Activated CD8-positive, alpha-beta memory T cell treated with anti-CD3 and anti-CD28 coated beads for 48 hours (primary cell): ENCODE data around the gene AUH.
"Not testable (repeated sequence)": the region's sequence is repeated elsewhere in the genome, so short reads cannot be mapped to it uniquely, and the experiment has no call there.

Experiments
- DNase-seq, 3 experiments: peaks; one replicate each; pipeline ENCODE4 v3.0.0-alpha.2; 2020; ENCODE audit warnings: low read depth in 2 of 3, low spot score in 2 of 3

Gene AUH, protein sequence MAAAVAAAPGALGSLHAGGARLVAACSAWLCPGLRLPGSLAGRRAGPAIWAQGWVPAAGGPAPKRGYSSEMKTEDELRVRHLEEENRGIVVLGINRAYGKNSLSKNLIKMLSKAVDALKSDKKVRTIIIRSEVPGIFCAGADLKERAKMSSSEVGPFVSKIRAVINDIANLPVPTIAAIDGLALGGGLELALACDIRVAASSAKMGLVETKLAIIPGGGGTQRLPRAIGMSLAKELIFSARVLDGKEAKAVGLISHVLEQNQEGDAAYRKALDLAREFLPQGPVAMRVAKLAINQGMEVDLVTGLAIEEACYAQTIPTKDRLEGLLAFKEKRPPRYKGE

DNA sequence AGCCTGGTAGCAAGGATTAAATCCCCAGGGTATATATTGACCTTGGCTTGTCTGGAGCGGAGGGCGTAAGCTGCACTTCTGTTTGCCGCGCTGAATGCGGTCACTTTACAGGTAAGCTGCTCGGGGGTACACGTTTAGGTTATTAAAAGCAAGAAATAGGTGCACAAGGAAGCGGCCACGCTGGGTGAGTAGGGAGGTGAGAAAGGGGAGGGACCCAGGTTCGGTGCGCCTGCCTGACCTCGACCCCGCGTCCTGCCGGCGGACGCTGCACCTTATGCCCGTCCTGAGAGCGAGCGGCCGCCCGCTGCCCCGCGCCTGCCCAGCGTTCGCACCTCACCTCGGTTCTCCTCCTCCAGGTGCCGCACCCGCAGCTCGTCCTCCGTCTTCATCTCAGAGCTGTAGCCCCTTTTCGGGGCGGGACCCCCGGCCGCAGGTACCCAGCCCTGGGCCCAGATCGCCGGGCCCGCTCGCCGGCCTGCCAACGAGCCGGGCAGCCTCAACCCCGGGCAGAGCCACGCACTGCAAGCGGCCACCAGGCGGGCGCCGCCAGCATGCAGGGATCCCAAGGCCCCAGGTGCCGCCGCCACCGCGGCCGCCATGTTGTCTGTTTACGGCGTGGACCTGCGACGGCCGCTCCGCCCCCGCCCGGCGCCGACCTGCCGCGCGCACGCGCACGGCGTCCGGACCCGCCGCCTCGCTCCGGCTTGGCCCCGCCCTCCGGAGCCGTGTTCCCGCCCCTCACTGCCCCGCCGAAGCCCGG lies at the start of gene AUH:
TSS of gene AUH (minus strand) at position 628 of the 760 bp plus-strand sequence. CDS start at position 599, 29 bp downstream.
- DNase-seq = peak; percentile 64 to 82 (median 77)

DNA sequence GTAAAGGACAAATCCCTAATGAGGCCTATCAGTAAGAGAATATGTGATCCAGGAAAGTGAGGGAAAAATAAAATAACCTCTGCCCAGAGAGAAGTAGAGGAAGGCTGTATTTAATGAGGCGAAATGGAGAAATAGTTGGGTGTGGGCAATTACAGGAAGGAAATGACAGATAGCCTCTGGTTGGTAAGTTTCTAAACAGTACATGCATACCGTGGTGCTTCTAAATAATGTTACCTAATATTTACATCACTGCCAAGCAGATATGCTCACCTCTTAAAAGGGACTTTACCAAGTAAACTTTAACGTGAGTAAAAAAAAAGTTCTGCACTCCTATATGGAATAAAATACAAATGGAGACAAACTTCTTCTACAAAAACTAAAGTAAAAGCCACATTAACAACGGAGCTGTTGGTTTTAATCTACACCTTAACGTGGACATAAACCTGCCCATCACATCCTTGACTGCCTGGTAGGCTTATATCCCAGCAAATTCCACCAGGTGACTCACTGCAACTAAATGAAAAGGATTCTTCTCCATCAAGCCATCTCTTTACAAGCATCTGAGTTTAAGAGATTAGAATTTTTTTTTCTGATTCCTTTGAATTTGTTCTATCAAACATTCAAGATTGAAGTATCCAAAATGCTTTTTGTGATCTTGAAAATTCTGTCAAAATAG lies 49.5 kb upstream of the AUH start:
- no peak for DNase-seq

DNA sequence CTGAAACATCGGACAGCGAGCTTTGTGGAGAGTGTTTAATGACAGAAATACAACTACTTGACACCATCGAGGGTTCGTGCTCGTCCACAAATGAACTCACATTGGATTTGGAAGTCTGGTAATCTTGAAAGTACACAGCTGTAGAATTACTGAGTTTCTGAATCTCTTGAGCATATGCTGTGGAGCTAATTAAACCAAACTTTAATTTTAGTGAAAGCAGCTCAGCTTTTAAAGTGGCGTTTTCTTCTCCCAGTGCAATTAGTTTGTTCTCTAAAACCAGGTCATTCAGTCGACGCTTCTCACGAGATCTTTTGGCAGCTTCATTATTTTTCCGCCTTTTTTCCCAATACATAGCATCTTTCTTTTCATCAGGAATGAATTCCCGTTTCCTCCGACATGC lies 48.4 kb upstream of the AUH start:
- no peak for DNase-seq

DNA sequence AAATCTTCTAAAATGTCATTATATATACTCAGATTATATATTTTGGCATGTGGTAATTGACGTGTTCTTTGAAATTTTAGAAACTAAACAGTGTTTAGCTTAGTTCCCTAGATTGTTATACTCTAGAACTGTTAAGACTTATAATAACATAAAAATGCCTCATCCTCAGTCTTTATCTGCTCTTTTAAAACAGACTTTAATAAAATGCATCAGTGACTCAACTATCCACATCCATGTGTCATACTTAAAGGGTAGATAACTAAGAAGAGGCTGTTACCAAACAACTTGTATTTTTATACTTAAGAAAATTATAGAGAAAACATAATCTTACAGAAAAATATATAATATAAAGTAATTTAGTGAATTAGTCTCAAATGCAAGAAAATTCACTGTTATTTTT lies 46.8 kb upstream of the AUH start:
- no peak for DNase-seq

DNA sequence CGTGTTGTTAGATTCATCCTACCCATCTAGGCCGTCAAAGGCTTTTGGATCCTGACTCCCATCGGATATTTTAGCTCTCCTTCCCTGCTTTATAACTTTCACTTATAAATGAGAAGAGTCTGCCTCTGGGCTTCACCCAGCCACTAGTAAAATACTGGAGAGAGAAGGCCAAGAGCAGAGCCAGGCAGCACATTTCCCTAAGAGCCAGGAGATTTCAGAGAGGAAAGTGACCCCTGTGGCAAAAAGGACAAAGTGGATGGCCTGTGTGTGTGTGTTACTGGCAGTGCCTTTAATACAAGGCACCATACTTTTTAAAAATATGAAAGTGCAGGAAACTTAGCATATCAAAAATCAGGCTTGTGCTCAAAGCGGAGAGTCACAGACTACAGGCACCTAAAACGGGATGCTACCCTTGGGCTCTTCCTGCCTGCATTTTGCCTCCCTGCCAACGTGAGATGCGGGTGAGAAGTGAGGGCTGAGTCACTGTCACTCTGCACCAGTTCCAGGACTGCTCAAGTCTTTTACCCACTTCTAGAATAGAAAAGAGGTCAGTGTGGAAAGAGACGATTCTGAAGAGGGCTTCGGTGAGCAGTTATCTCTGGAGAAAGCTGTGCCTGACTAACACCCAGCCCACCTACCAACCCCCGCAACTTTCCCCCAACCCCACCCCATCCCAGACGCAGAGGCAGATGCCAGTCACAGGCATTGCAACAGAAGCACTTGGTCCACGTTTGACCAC lies 46.0 kb upstream of the AUH start:
- no peak for DNase-seq

DNA sequence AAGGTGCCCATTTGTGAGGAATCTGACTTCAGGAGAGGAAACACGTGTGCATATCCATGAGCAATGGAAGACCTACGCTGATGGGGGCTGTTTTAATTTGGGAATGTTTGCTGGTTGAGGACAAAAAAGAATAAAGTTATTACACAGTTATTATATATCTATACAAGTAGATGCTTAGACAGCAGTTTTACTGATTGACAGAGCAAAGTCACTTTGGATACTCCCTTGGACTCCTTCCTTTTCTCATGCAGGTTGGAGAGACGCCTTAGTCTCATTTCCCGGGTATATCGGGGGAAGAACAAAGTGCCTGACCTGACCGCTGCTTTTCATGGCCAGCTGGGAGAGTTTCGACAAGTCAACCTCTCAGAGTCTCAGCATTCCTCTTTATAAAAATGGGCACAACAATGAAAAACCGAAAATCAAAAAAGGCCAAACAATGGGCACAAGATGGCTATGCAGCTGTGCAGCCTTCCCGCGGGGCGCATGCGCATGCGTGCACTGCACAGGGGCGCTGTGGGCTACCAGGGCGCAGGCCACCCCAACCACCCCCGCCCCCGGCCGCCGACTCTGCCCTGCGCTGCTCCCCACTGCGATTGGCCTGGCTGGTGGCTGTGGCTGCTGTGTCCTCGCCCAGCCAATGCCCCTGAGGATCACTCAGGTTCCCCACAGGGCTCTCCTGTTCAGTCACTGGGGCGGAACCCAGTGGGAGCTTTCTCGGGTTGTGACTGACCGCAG lies 43.8 kb upstream of the AUH start:
- DNase-seq = no peak

DNA sequence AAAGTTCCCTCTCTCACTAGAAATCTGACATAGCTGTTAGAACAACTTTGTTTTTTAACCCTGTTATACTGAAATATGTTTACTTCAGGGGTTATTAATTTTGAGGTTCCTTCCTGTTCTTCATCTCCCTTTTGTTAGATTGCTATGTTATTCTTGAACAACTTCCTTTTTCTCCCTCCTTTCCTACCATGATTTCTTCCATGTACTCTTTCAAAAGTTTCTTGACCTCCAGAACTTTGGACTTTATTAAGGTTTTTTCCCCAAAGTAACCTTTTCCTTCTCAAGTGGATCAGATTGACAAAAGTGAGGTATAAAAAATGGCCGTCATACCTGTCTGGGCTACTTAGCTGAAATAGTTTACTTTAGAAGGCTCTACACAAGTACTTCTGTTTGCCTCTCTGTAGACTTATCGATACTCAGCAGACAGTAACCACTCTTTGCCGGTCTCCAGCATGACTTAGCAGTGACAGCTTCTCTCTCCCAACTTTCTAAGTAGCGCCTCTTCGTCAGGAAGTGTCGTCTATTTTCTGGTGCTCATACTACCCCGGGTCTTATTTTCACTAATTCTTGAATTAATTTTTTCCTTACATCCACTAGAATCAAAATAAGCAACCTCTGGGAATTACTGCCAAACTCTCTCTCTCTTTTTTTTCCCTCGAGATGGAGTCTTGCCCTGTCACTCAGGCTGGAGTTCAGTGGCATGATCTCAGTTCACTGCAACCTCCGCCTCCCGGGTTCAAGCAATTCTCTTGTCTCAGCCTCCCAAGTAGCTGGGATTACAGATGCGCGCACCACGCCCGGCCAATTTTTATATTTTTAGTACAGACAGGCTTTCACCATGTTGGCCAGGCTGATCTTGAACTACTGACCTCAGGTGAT lies 42.2 kb upstream of the AUH start:
- DNase-seq = no peak

DNA sequence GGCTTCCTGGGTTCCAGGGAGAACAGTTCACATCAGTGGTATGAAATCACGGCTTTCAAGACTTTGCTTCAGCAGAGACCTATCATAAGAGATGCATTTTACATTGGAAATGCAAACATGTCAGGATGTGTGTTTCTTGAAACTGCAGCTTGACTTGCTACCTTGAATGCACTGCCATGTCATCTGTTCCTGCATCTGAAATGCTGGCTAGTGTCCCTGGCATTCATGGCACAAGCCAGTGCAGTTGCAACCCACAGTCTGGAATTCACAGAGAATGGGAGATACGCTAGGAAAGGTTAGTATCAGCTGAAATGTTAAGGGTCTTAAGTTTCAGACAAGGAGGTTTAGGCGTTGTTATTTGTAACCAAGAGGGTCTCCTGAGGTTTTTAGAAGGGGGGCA lies 37.2 kb upstream of the AUH start:
- DNase-seq = no peak

DNA sequence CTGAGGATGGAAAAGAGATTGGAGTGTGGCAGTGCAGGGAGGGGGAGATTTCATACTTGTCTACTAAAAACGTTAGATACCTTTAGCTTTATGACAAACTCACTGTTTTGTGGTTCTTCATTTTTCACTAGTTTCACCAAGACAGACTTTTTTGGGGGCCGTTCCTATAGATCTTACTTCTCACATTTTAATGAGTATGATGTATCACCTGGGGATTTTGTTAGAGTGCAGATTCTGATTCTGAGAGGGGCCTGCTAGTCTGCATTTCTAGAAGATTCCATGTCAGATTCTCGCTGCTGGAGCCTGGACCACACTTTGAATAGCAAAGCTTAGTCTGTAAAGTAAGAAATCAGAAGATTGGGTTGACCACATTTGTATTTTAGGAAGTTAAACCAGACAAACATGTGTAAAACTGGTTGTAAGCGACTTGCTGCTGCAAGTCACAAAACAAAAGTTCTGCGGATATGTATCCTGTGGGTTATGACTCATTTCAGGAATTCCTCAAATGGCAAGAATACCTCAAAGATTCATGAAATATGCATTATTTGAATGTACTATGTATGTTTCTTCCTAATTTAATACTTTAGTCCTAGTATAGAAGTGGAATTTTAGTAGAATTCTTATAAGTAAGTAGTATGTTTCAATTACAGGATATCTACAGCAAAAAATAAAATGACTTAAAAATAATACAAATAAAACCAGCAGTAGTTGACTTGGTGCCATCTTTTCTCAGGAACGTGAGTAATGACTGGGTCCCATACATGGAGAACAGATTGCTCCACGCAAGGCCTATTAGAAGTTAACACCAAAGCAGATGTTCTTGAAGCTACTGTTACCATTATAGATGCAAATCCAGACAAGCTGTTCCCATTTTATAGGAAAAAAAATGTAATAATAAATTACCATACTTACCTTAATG lies 34.1 kb upstream of the AUH start:
- no peak for DNase-seq

DNA sequence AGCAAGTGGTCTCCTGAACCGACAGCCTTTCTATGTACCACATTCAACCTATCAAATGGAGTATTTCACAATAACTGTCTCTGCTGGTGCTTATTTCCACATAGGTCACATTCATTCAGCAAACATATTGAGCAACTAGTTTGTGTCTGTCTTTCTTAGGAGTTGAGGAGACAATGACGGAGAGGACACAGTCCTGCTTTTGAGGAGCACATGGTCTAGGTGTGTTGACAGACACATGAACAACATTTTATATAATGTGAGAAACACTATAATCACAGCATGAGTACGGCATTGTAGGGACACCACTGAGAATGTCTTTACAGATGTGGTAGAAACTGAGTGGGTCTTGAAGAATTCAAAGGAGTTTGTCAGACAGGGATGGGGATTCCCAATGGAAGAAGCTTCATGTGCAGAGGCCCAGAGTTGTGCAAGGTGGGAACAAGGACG lies 33.4 kb upstream of the AUH start:
- DNase-seq = no peak

DNA sequence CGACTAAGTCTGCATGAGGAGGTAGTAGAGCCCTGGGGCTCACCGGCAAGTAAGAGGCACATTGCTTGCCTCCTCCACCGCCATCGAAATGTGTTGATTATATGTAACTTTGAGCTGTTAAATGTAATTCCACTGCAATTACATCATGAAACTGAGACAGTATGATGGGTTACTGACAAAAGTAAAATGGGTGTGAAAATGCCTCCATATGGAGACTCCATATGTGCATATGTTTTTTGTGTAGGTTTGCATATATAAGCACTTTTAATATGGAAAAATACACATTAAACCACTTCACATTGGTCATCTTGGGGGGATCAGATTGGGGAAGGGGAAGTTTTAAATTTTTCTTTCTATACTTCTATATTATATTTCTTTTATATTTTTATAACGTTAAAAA lies 32.1 kb upstream of the AUH start:
- no peak for DNase-seq

DNA sequence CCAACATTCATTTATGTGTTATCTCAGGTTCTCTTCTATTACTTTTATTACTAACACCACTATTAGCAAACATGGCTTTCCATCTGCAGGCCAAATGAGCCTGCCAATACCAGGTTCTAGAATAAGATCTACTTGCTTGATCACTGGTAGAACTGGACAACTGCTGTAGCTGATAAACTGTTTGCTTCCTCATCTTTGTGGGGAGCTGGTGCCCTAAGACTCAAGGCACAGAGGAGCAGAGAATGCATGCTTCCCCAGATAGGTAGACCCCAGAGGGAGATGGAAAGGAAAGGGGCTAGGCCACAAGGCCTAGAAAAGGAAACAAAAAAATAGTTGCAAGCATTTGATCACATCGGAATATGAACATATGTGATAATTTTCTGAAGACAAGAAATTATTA lies 30.7 kb upstream of the AUH start:
- no peak for DNase-seq

DNA sequence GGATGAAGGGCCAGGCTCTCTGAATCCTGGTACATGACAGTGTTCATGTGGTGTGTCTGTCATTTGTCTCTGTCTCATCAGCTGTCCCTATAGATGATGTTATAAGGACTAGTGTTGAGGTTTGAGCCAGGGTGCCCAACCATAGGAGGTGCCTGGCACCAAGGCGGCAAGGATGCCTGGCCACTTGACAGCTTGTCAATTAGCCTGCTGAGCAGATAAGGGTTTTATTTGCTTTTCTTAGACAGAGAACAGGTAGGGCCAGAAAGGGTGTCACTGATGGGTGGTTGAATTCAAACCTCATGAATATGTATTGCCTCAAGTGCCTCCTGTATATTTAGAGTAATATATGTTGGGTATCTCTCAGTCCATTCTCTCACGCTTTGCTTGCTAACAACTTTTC lies 30.1 kb upstream of the AUH start:
- DNase-seq = no peak

DNA sequence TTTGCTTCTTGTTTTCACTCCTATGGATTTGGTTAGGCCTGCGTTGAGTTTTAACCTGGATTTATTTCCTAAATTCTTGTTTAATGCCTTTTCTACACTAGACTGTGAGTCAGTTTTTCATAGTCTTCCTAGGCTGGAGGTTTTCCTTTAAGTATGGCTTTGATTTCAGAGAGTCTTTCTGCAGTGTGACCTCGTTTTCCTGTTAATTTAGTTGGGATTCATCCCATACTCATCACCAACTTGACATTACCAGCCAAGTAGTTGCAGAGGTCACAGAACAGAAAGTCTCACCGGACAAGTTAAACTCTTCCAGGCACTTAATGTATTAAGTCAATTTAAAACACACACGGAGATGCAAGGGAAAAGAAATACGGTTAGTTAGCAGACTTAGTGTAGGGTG lies 29.7 kb upstream of the AUH start:
- DNase-seq = no peak

DNA sequence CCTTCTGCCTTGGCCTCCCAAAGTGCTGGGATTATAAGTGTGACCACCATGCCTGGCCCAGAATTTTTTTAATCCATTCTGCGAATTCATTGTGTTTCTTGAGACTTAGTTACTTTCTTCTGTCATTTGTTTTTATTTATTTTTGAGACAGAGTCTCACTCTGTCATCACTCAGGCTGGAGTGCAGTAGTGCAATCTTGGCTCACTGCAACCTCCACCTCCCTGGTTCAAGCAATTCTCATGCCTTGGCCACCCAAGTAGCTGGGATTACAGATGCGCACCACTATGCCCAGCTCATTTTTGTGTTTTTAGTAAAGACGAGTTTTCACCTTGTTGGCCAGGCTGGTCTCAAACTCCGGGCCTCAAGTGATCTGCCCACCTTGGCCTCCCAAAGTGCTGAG lies 28.0 kb upstream of the AUH start:
- not testable (repeated sequence) for DNase-seq

DNA sequence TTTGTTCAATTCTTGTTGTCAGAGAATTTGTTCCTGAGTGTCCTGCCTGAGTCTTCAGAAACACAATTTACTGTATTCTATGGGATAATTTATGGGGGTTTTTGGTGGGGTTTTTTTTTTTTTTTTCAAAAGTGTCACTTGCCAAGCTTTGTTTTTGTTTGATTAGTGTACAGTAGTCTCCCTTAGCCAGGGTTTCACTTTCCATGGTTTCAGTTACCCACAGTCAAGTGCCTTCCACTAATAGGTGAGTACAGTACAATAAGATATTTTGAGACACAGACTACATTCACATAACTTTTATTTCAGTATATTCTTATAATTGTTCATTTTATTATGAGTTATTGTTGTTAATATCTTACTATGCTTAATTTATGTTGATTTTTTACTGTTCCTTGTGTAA lies 25.0 kb upstream of the AUH start:
- DNase-seq = no peak

DNA sequence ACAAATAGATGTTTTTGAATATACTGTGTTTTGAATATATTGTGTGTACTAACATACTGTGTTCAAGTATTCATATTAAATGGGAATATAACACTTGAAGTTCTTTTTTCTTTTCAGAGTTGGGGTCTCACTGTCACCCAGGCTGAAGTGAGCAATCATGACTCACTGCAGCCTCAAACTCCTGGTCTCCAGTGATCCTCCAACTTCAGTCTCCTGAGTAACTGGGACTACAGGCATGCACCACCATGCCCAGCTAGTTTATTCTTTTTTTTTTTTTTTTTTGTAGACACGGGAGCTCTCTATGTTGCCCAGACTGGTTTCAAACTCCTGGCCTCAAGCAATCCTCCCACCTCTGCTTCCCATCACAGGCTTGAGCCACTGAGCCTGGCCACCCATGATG lies 23.2 kb upstream of the AUH start:
- no peak for DNase-seq

DNA sequence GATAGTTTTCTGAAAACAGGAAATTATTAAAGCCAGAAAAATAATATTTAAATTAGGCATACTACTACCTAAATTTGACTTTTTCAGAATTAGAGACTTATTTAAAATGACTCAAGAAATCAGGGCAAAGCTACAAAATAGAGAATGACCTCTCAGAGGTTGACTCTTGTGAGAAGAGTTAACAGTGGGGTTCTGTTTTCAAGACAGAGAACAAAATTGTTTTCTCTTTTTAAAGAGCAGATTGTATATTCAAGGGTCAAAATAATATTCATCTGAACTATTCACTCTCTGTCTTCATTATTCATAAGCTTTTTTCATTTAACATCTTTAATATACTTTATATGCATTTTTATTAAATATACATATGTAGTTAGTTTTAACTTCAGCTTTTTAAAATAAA lies 21.9 kb upstream of the AUH start:
- no peak for DNase-seq

DNA sequence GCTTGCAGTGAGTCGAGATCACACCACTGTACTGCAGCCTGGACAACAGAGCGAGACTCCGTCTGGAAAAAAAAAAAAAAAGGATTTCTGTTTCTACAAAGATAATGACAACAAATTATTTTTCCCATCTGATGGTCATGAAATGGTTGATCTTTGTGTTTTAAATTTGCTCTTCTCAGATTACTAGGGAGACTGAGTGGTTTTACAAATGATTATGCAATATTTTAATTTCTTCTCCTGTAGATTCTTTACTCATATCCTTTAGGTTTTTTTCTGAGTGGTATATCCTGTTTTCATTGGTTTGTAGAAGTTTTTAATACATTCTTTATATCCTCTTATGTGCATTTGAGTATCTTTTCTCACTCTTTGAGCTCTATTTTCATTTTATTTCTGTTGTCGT lies 20.6 kb upstream of the AUH start:
- DNase-seq = no peak
